ENCODE results near the gene MPPED2.

- TF ChIP-seq CTCF (IDR thresholded peaks at IDR 0.05) (no peak), POLR2AphosphoS5 (IDR thresholded peaks at IDR 0.05) (no peak)
These were observed 153.4 kb downstream of the MPPED2 start for GRCh38 chr11:30432716-30433115.
